ENCODE data around the gene PPP1R12C.
"Not testable (repeated sequence)": the region's sequence is repeated elsewhere in the genome, so short reads cannot be mapped to it uniquely, and the experiment has no call there.

Gene PPP1R12C

DNA sequence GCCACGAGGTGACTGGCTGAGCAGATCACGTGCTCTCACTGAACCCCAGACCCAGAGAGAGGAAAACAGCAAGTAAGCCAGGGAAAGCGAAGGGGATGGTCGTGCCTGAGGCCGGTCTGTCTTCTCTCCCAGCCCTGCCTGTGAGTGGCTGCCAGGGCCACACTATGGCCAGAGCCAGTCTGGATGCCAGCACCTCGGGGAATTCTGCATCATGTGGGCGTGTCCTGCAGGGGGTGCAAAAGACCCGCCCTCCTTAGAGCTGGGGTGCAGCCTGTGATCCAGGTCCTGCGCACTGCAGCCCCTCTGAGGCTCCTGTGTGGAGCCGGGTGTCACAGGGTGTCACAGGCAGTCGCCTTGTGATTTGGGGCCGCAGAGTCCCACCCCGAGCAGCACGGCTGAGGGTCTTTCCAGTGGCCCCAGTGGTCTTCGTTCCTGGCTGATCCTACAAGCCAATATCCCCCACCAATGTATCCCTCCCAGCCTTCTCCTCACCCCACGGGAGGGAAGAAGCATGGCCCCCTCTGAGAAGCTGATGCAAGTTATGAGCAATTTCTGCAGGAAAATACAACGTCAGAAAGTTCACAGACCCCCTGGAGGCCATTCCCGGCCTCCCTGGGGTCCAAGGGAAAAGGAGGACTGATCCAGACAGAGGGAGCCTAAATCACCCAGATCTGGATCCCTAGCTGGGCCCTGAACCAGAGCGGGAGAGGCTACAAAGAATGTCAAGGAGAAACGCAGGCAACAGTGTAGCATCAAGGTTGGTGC is 7.7 kb downstream of the PPP1R12C start:
- DNase-seq: no peak

- DNase-seq: not testable (repeated sequence)
These were observed 10.2 kb downstream of the PPP1R12C start for GRCh38 chr19:55107252-55107651.

GRCh38 chr19:55106591-55106990 is 10.8 kb downstream of the PPP1R12C start:
- no peak for DNase-seq

- no peak for DNase-seq
These were observed 12.2 kb downstream of the PPP1R12C start for GRCh38 chr19:55105237-55105636.

DNA sequence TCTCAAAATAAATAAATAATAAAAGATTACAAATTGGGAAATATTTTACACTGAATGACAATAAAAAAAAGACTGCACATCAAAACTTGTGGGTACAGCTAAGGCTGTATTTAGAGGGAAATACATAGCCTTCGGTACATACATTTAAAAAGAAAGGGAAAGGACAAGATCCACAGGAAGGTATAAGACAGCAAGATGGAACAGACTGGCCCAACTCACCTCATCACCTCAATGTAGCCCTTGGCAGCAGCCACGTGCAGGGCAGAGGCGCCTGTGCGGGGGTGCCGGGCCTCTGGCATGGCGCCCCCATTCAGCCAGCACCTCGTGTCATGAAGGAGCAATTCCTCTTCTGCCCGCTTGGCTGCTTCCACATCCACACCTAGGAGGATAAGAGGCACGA is 14.2 kb downstream of the PPP1R12C start:
- no peak for DNase-seq

DNA sequence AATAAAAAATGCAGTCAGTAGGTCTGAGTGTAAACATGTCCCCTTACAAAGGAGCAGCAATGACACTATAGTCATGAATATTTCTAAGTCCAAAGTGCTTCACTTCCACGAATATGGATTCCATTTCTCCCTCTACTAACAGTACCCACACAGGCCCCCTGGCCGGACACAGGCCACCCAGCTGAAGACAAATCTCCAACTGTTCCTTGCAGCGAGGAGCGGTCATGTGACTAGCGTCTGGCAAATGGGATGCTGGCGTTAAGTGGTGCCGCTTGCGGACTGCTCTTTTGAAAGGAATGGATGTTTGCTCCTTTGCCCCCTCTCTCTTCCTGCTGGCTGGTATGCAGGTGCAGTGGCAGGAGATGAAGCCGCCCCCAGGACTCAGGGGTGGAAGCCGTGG is 16.2 kb downstream of the PPP1R12C start:
- DNase-seq: no peak

DNA sequence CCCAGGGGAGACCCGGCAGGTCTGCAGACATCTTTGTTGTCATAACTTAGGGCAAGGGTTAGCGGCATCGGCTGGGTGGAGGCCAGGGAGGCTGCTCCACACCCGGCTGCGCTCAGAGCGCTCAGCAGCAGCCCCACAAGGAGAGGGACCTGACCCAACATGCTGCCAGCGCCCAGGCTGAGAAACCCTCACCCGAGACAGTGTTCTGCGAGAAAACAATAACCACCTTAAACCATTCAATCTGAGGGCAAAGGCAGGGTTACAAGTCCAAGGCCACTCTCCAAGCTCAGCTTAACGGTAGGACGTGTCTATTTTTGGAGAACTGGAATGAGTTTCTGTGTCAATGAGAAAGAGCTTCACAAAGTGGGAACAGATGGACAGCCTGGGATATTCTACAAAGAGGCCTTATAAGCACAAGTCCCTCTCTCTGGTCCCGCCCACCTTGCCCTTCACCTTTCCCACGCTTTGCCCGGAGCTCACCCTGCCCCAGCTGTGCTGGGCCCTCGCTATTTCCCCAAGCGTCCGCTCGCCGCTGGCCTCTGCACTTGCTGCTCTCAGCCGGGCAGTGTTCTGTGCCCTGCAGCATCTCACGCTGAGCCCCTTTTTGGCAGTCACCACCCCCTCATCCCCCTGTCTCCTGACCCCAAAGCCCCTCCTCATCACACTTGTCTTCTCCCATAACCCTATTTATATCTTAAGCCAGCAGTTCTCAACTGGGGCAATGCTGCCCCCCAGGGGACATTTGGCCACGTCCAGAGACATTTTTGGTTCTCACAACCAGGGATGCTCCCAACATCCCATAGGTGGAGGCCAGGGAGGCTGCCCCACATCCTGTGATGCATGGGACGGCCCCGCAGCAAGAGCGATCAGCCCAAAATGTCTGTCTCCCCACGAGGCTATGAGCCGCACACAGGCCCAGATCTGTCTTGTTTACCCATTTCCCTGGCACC is 17.6 kb downstream of the PPP1R12C start:
- DNase-seq: no peak

- DNase-seq: no peak
These were observed 18.5 kb downstream of the PPP1R12C start for GRCh38 chr19:55098716-55099556.

DNA sequence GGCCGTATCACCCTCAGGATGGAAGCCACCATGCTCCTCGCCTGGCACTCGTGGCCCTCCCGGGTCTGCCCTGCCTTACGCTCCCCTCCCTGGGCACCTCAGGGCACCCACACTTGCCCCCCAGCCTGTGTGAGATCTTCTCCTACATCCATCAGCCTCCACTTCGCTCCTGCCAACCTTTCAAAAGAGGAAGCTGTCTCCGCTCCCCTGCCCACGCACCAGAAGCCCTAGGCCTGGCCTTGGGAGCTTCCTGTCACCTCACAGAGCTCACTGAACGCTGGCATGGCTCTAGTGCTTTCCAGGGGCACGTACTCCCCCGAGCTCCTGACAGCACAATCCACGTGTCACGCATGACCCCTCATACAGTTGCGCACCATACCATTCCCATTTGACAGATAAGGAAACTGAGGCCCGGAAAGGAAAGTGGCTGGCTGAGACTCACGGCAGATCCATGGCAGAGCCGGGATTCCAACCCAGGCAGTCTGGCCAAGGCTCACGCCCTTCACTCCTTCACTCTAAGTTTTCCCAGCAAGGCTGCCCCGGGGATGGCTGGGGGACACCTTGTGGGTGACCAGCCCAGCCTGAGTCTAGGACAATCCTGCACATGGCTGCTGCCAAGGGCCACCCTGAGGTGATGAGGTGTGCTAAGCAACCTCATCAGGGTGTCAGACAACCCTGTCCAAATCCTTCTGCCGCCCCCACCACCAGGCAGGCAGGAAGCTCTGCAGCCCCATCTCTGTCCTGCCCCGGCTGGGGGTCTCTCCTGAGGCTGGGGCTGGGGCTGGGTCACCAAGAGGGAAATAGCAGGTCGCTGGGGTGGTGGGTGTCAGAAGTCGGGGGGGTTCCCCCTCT is 19.3 kb downstream of the PPP1R12C start:
- DNase-seq: peak in 1 of 2 donors; percentile 65

- no peak for DNase-seq
These were observed 21.3 kb downstream of the PPP1R12C start for GRCh38 chr19:55096061-55096701.

DNA sequence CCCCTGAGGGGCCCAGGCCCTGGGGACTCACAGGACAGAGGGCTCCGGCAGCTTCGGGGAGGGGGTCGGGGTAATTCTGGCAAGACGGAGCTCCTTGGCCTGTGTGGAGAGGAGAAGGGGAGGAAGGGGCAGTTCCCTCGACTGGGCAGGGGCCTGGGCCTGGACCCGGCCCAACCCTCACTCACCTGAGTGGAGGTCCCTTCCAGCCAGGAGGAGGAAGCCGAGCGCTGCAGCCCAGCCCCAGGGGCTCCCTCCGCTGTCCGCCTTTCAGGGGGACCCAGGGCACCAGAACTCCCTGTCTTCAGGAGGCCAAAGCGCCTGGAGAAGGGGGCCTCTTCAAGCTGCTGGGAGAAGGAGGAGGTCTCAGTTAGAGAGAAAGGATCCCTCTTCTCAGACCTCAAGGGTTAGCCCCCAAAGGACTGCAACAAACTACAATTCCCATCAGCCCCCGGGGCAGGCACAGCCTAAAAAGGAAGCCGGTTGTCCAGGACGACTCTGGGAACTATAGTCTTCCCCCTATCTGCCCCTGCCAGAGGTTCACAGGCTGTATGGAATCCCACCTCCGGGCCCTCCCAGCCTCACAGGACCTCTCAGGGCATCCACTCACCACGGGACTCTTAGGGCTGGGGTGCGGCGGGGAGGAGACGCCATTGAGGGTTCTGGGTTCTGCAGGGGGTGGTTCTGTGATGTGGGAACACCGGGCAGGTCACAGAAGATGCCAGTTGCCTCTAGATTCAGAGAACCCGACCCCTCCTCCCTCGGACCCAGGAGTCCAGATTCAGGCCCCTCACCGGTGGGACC is 22.0 kb downstream of the PPP1R12C start:
- DNase-seq: no peak

GRCh38 chr19:55094456-55095259 is 22.8 kb downstream of the PPP1R12C start:
- DNase-seq: no peak

GRCh38 chr19:55092423-55093318 is 24.8 kb downstream of the PPP1R12C start:
- no peak for DNase-seq

DNA sequence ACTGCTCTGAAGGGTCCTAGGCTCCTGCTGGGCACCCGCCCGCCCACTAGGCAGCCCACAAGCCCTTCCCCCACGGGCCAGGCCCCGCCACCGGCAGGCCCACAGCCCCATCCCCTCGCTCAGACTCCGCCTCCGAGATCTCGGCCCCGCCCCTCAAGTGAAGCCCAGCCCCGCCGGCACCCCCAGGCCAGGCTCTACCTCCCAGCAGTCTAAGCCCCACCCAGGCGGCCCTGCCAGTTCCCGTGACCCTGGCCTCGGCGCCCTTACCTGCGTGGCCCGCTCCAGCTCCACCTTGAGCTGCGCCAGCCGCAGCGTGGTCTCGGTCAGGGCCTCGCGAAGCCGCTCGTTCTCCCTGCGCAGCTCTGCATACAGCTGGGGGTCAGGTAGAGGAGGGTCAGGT is 25.5 kb downstream of the PPP1R12C start:
- DNase-seq: no peak

DNA sequence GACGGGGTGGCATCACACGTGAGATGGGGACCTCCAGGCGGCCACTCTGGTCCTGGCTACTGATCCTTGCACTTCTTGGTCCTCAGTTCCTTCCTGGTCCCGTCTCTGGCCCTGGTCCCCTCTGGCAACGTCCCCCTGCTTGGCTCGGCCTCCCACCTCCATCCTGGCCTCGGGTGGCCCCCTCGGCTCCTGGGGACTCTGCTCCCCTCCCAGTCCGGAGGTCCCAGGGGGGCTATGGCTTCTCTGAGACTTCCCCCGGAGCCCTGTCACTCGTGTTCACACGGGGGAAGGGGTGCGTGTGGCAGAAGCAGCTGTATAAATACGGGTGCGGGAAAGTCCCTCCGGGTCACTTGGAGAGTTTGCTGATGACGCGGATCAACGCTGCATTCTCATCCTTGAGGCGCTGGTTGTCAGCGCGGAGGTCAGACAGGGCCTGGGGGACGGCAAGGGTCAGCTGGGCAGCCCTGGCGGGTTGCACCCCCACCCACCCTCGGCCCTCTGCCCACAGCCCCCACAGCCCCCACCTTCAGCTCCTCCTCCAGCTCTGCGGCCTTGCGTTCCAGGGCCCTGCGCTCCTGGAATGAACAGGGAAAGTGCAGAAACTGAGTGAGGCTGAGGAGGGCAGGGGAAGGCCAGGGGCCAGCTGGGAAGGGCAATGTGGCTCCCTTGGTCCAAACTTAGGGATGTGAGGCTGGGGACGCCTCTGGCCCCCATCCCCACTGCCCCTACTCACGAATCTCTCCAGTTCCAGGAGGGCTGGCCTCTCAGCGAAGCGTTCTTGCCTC is 26.1 kb downstream of the PPP1R12C start:
- DNase-seq: no peak

DNA sequence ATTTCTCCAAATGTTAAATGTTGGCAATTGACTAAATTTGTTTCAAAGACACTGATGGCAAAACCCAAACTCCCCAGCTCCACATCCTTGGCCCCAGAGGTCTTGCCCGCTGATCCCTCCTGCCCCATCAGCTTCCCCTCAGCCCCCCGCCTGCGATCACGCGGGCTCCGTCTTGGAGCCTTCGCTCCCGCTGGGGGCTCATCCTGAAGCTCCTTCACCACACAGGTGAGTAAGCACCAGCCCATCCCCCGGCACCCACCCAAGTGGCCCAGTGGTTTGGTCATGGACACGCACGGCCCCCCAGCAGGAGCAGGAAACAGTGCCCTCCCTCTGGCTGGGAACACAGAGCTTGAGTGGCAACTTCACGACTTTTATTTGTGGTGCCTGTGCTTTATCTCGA is 26.9 kb downstream of the PPP1R12C start:
- no peak for DNase-seq

DNA sequence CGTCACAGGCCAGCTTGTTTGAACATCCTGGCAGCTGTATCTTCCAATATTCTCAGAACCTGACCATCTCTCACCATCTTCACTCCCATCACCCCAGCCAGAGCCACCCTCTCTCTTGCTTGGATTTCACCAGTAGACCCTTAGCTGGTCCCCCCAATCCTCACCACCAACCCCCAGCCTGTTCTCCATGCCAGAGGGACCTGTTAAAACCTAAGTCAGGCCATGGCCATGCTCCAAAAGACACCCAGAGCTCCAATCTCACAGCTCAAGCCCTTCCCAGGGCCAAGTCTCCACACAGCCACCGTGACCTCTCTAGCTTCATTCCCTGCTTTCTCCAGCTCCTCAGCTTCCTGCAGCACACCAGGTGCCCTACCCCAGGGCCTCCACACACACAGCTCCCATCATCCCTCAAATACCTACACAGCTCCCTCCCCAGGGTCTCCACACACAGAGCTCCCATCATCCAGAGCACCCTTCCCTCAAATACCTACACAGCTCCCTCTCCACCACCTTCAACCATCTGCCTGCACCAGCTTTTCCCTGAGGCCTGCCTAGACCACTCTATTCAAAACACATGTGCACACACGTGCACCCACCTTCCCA is 28.0 kb downstream of the PPP1R12C start:
- DNase-seq: no peak

Measured in bone marrow (tissue), 2 donors.